ENCODE data around the gene TRIOBP.
A peak's percentile ranks its signal among the peaks of the same experiment; 100 is the strongest.
"Not testable (repeated sequence)": the region's sequence is repeated elsewhere in the genome, so short reads cannot be mapped to it uniquely, and the experiment has no call there.

TRIOBP gene

DNA sequence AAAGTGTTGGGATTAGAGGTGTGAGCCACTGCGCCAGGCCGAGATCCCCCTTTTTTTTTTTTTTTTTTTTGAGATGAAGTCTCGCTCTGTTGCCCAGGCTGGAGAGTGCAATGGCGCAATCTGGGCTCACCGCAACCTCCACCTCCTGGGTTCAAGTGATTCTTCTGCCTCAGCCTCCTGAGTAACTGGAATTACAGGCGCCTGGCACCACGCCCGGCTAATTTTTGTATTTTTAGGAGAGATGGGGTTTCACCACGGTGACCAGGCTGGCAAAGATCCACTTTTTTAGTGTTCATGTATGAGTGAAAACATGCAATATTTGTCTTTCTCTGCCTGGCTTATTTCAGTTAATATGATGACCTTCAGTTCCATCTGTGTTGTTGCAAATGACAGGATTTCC lies 103.1 kb downstream of the TRIOBP start:
- FAIRE-seq, result not testable (repeated sequence)

DNA sequence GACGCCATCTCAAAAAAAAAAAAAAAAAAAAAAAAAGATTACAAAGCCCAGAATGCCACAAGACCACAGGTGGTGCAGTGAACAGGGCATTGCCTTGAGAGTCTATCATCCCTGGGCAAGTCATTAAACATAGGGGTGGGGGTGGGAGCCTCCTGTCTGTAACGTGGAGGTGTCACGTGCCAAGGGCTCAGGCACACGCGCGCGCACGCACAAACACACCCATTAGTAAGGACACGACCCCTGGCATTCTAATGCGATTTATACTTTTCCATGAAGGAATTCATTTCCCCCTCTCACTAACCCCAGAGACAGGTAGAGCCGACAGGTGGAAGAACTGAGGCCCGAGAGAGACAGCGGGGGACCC lies 105.1 kb downstream of the TRIOBP start:
- DNase-seq (ENCODE audit: extremely low spot score, insufficient read length, low read depth) (no peak), FAIRE-seq (no peak)

More for the DNA sequence above, 103.1 kb downstream of the TRIOBP start:
- DNase-seq (ENCODE audit: extremely low spot score, insufficient read length, low read depth), result not testable (repeated sequence)

DNA sequence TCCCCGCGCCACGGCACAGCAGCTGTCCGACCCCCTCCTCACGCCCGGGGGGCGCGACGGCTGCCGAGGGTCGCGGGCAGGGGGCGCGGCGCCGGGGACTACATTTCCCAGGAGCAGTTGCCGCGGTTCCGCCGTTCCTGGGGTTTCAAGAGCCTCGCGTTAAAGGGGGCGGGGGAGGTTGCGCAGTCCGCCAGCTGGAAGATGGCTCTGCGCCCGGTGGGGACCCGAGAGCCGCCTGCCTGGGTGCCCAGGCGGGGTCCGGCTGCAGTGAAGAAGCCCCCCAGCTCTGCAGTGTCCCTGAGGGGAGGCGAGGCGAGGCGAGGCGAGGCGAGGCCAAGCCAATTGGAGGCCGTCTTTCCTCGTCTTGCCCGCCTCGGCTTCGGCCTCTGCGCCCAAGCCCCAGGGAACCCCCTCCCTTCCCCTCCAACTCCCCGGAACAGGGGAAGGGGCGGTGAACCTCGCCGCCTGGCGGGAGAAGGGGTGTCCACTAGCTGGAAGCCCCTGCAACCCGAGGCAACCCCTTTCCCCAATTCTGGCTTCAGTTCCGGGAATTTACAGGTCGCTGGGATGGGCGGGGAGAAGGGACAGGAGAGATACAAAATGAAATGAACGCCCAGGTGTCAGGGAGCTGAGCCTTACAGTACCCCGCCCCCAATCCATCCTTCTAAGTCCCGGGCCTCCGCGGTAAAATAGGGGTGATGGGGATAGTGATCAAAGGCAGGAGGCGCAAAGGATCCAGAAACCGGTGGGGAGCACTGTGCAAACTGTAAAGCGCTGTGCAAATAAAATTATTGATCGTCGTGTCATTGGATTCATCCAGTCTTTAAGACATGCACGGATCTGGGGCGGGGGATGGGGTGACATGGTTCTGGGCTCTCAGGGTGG lies 105.7 kb downstream of the TRIOBP start:
- FAIRE-seq (no peak), DNase-seq (ENCODE audit: extremely low spot score, insufficient read length, low read depth) (no peak)

DNA sequence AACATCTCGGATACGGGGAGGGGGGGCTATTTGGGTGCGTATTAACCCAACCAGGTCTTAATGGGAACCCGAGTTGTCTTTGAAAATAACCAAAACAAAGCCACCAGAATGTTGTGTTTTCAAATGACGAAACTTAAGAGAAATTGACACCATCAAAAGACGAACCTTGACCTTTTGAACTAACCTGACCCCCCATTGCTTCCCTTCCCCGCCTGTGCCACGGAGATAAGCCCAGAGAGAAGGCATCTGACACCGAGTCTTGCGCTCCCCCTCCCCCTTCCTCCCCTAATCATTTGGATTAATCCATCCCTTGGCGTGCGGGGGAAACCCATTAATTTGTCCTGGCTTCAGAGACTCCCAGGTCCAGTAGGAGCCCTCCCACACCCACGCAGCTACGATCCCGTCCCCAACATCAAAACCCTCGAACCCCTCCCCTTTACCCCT lies 106.4 kb downstream of the TRIOBP start:
- FAIRE-seq, result no peak
- DNase-seq (ENCODE audit: extremely low spot score, insufficient read length, low read depth), result no peak

DNA sequence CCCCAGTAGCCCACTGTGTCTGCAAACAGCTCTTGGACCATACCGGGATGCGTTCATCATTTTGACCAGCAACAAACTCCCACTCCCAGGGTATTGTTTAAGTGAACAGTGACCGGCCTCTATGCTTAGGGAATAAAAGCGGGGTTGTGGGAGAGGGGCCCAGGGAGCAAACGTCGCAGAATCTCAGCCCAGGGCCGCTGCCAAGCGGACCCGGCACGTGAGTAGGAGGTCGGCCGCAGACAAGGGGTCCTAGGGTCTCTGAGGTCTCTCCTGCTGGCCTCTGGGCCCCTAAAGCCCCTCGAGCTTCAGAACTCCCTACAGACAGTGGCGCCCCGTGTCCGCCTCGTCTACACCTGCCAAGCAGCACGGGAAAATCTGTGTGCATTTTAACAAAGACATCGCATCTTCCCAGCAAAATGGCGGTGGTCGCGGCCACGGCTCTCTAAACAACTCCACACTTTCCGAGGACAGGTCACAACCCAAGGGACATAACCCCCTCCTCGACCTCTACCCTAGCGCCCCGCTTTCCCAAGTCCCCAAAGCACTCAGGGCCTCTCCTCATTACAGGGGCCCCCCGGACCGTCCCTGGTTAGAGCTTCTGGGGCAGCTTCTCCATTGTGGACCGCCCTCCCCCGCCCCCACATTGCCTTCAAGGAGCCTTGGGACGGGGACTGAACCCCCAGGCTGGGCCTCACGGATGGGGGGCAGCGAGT lies 106.9 kb downstream of the TRIOBP start:
- FAIRE-seq (no peak), DNase-seq (ENCODE audit: extremely low spot score, insufficient read length, low read depth) (no peak)

DNA sequence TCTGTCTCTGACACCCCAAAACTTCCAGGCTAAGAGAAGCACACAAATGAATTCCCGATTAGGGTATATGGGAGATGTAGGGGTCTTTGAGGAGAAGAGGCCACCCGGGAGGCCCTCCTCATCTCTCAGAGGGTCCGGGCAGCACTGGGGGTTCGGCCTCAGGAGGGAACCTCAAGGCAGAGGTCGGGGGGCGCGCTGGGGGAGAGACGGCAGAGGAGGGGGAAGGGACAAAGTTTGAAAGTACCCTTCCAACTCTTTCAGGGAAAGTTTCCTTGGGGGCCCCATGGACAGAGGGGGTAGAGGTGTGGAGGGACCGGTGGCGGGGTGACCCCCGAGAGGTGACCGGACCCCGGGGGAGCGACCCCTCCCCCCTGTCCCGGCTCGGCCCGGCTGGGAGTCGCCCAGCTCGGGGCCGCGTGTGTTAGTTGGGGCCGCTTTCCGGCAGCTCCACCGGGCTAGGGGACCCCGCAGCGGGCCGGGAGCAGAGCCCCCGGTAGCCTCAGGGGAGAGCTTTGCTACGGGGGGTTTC lies 107.6 kb downstream of the TRIOBP start:
- FAIRE-seq (no peak), DNase-seq (ENCODE audit: extremely low spot score, insufficient read length, low read depth) (no peak)

DNA sequence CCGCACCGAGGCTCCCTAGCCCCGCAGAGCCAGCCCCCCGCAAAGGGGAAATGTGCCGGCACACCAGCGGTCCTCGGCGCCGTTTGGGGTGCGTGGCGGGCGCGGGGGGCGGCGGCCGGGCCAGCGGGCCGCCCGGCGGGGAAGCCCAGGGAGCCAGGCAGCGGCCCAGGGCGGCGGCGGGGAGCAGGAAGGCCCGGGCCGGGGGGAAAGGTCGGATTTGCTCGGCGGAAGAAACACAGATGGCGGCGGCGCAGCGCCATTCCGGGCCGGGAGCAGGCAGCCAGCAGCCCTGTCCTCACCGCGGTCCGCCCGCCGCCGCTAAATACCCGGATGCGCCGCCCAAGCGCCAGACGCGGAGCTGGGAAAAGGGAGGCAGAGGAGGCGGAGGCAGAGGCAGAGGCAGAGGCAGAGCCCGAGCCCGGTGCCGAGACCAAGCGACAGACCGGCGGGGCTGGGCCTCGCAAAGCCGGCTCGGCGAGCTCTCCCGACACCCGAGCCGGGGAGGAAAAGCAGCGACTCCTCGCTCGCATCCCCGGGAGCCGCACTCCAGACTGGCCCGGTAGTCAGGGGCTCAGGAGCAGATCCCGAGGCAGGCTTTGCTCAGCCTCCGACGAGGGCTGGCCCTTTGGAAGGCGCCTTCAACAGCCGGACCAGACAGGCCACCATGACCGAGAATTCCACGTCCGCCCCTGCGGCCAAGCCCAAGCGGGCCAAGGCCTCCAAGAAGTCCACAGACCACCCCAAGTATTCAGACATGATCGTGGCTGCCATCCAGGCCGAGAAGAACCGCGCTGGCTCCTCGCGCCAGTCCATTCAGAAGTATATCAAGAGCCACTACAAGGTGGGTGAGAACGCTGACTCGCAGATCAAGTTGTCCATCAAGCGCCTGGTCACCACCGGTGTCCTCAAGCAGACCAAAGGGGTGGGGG lies 108.3 kb downstream of the TRIOBP start:
- no peak for DNase-seq (ENCODE audit: extremely low spot score, insufficient read length, low read depth)
- FAIRE-seq, result no peak

DNA sequence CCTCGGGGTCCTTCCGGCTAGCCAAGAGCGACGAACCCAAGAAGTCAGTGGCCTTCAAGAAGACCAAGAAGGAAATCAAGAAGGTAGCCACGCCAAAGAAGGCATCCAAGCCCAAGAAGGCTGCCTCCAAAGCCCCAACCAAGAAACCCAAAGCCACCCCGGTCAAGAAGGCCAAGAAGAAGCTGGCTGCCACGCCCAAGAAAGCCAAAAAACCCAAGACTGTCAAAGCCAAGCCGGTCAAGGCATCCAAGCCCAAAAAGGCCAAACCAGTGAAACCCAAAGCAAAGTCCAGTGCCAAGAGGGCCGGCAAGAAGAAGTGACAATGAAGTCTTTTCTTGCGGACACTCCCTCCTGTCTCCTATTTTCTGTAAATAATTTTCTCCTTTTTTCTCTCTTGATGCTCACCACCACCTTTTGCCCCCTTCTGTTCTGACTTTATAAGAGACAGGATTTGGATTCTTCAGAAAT lies 109.0 kb downstream of the TRIOBP start:
- FAIRE-seq (no peak), DNase-seq (ENCODE audit: extremely low spot score, insufficient read length, low read depth) (no peak)

DNA sequence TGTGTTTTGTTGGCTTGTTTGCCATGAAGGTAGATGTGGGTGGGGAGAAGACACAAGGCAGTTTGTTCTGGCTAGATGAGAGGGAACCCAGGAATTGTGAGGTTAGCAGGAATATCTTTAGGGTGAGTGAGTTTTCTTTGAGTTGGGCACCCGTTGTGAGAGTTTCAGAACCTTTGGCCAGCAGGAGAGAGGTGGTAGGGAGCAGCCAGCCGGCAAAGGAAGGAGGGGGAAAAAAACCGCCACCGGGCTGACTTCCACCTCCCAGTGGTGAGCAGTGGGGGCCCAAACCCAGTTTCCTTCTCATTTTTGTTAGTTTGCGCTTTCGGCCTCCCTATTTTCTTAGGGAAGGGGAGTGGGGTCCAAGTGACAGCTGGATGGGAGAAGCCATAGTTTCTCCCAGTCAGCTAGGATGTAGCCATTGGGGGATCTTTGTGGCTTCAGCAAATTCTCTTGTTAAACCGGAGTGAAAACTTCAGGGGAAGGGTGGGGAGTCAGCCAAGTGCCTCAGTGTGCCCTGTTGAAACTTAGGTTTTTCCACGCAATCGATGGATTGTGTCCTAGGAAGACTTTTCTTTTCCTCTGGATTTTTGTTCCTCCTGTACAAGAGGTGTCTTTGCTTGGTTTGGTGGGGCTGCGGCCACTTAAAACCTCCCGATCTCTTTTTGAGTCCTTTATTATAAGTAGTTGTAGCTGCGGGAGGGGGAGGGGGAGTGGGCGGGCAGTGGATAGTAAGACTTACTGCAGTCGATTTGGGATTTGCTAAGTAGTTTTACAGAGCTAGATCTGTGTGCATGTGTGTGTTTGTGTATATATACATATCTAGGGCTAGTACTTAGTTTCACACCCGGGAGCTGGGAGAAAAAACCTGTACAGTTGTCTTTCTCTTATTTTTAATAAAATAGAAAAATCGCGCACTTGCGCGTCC lies 109.8 kb downstream of the TRIOBP start:
- no peak for FAIRE-seq
- no peak for DNase-seq (ENCODE audit: extremely low spot score, insufficient read length, low read depth)

DNA sequence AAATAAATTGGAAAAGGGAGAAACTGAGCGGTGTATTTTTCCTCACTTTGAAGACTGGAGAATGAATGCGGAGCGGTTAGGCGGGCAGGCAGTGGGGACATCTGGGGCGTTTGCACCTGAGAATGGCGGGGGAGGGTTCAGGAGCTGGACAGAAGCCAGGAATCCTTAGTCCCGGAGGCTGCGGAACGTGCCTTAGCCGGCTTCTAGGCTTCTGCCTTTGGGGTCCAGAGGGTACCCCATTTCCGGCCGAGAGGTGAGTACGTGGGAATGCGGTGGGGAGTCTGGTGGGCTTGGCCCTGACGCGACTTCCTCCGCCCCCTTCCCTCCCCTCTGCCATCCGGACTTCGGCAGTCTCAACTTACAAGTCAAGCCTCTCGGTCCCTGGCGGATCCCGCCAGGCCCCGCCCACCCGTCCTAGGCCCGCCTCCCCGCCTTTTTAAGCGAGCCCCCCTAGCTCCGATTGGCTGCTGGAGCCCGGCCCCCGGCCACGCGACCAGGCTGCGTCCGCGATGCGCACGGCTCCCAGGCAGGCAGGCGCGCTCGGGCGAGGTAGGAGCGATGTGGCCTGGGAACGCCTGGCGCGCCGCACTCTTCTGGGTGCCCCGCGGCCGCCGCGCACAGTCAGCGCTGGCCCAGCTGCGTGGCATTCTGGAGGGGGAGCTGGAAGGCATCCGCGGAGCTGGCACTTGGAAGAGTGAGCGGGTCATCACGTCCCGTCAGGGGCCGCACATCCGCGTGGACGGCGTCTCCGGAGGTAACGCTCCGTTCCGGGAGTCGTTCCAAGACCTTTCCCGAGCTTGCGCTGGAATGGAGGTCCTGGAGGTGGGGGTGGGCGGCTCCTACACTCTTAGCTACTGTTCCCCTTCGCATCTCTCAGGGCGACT lies 110.8 kb downstream of the TRIOBP start, which contains the start of gene GCAT:
TSS of gene GCAT (plus strand) at position 525 of the 884 bp plus-strand sequence. CDS start at position 559, 34 bp downstream.
- FAIRE-seq (peak; percentile 95), DNase-seq (ENCODE audit: extremely low spot score, insufficient read length, low read depth) (peak; percentile 98)

DNA sequence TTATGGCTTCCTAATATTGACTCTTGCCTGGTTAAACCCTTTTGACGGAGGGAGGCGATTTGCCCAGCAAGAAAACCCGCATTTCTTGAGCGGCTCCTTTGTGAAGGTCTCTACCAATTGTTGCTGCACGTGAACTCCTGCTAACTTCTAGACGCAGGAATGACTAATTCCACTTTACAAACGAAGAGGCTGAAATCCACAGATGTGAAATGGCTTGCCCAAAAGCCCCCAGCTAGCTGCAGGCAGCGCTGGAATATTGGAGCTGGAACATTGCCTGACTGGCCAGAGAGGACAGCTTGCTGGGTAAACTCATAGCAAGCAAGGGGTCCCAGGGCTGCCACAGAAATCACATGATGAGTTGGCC lies 111.4 kb downstream of the TRIOBP start:
- FAIRE-seq (no peak), DNase-seq (ENCODE audit: extremely low spot score, insufficient read length, low read depth) (no peak)

DNA sequence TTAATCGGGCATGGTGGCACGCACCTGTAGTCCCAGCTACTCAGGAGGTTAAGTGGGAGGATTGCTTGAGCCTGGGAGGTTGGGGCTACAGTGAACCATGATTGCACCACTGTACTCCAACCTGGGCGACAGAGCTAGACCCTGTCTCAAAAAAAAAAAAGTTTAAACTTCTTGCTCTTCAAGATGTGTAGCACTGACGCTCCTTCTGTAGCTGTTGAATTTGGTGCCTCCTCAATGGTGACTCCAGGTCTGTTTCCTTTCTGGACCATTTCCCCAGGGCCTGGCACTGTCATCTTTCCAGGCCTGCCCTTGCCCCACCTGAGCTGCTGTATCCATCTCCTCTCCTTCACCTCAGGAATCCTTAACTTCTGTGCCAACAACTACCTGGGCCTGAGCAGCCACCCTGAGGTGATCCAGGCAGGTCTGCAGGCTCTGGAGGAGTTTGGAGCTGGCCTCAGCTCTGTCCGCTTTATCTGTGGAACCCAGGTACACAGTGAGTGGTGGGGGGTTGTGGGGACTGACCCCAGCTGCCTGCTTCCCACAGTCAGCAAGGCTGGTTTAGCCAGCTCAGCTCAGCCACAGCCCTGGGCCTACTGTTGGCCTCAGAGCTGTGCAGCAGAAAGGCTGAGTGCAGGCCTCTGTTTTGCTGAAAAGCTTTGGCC lies 113.0 kb downstream of the TRIOBP start:
- FAIRE-seq (no peak), DNase-seq (ENCODE audit: extremely low spot score, insufficient read length, low read depth) (no peak)

DNA sequence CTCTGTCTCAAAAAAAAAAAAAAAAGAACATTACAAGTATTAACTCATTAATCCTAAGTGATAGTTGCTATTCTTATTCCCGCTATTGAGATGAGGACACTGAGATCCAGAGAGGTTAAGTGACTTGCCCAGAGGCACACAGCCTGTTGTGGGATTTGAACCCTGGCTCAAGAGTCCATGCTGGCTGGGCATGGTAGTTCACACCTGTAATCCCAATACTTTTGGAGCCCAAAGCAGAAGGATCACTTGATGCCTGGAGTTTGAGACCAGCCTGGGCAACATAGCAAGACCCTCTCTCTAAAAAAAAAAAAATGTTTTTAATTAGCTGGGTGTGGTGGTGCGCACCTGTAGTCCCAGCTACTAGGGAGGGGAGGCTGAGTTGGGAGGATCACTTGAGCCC lies 115.0 kb downstream of the TRIOBP start:
- no peak for FAIRE-seq

DNA sequence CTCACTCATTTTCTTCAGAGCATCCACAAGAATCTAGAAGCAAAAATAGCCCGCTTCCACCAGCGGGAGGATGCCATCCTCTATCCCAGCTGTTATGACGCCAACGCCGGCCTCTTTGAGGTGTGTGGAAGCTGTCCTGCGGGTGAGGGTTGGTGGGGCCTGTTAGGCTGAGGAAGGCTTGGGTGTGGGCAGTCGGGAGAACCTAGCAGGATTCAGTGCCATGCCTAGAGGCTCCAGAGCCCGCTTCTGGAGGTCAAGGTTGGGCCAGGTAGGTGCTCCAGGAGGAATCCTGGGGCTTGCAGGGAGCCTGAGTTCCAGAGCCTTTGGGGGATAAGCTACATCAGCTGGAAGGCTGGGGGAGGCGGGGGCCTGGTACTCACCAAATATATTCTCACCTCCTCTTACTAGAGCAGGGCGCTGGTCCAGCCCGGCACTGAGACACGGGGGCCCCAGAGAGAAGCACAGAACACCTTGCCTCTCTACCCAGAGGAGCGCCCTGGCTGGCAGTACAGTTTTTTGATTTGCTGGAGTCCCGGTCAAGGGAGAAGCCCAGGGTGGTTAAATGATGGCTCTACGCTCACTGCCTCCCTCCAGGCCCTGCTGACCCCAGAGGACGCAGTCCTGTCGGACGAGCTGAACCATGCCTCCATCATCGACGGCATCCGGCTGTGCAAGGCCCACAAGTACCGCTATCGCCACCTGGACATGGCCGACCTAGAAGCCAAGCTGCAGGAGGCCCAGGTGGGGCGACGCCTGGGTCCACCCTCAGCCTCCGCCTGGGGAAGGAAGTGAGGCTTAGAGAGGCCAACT lies 116.2 kb downstream of the TRIOBP start:
- FAIRE-seq, result no peak
- DNase-seq (ENCODE audit: extremely low spot score, insufficient read length, low read depth), result no peak

More for the DNA sequence above, 115.0 kb downstream of the TRIOBP start:
- DNase-seq (ENCODE audit: extremely low spot score, insufficient read length, low read depth), result no peak

DNA sequence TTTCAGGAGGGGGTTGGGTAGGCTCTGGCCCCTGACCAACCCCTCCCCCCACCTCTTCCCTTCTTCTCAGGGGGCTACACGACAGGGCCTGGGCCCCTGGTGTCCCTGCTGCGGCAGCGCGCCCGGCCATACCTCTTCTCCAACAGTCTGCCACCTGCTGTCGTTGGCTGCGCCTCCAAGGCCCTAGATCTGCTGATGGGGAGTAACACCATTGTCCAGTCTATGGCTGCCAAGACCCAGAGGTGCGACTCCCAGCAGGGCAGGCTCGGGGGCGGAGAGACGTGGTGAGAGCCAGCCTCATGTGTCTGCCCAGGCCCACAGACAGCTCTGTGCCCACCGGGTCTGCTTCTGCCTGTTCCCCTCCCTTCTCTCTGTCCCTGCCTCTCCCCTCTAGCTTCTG lies 118.7 kb downstream of the TRIOBP start:
- FAIRE-seq (no peak), DNase-seq (ENCODE audit: extremely low spot score, insufficient read length, low read depth) (no peak)

DNA sequence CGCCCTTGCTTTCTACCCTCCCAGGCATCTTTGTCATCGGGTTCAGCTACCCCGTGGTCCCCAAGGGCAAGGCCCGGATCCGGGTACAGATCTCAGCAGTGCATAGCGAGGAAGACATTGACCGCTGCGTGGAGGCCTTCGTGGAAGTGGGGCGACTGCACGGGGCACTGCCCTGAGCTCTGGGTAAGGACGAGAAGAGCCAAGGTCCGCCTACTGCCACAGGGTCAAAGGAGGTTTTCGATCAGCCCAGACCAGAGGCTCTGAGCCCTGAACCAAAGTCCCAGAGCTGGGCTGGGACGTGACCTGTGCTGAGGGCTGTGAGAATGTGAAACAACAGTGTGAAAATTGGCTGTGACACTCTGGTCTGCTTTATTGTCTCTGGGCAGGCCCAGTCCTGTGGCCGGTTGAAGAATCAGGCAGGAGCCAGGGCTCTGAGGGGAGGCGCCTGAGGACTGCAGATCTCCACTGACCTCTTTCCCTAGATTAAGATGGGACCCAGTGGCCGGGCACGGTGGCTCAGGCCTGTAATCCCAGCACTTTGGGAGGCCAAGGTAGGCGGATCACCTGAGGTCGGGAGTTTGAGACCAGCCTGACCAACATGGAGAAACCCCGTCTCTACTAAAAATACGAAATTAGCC lies 119.8 kb downstream of the TRIOBP start:
- DNase-seq (ENCODE audit: extremely low spot score, insufficient read length, low read depth), result no peak
- FAIRE-seq, result no peak
